Activated naive CD4-positive, alpha-beta T cell treated with anti-CD3 and anti-CD28 coated beads for 36 hours (primary cell): Measurements from ENCODE around the gene COX4I2. TPM values are rescaled to one million over a fixed set of nuclear protein-coding genes. Genes with fewer than 3 reads are reported as not detected.
A peak's percentile ranks its signal among the peaks of the same experiment; 100 is the strongest.

Experiments
- CTCF ChIA-PET: fragments of 350-600 bp; sonication (Branson Sonifier 250); formaldehyde crosslinking; loops from one replicate; lab custom pipeline; 2021; ENCODE audit warnings: antibody characterized with exemption; lab: Charles Lee
- DNase-seq: peaks from one replicate; pipeline ENCODE4 v3.0.0-alpha.2; 2020
- H3K27ac Mint-ChIP-seq: one replicate; pipeline ENCODE4 v1.8.0; 2021; ENCODE audit warnings: mild to moderate bottlenecking, mixed read lengths
- H3K27me3 Mint-ChIP-seq: one replicate; pipeline ENCODE4 v1.8.0; 2021; ENCODE audit warnings: low read depth, mixed read lengths
- H3K36me3 Mint-ChIP-seq: one replicate; pipeline ENCODE4 v1.8.0; 2021; ENCODE audit warnings: low read depth, mixed read lengths
- H3K4me1 Mint-ChIP-seq: one replicate; pipeline ENCODE4 v1.8.0; 2021; ENCODE audit warnings: low read depth, mixed read lengths
- H3K4me3 Mint-ChIP-seq: one replicate; pipeline ENCODE4 v1.8.0; 2021; ENCODE audit warnings: mild to moderate bottlenecking, moderate library complexity, mixed read lengths
- H3K9me3 Mint-ChIP-seq: one replicate; pipeline ENCODE4 v1.8.0; 2021; ENCODE audit warnings: mixed read lengths
- intact Hi-C: fragments of 100-400 bp; cut with micrococcal nuclease; formaldehyde crosslinking; loops from one replicate; pipeline ENCODE4 v1.15.1; 2023
- microRNA-seq: library from miRNA; unstranded; fragments of <30 nt; microRNA quantifications from one replicate; pipeline ENCODE4 v1.2.0, GENCODE V29; 2022; ENCODE audit warnings: borderline microRNAs expressed, borderline replicate concordance
- total RNA-seq, 2 experiments: library from RNA; stranded (reverse); gene quantifications; one replicate each; pipeline ENCODE4 v1.2.3, GENCODE V29; 2021

Gene COX4I2
- total RNA-seq, 2 experiments from 2014 or later: not detected

DNA sequence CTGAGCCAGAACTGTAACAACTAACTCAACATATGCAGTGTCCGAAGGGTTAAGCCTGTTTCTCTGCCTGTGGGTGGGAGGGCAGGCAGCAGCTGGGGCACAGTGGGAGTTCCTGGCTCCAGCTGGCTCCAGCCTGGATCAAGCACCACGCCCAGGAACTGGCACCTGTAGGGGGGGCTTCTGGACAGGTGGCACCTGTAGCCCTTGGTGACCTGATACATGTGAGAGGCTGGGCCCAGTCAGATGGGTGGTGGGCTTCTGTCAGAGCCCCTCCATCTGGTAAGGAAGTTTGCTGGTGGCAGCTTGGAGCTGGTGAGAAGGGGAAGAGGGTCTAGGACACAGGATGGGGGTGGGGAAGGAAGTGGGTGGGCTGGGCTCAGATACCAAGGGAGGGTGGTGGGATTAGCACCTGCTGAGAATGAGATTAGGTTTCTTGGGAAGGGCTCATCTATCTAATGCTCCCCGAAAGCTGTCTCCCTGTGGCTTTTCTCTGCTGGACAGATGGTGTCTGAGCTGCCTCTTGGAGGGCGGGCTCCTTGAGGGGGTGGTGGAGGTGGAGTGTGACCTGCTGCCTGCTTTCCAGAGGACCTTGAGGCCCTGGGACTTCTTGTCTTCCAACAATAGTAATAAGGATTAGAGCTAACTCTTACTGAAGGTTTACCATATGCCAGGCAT lies 56.4 kb downstream of the COX4I2 start:
- H3K4me3 Mint-ChIP-seq: no peak overlapping the region
- no peak for DNase-seq
- peak overlapping the region; percentile 64 for H3K27ac Mint-ChIP-seq
- no peaks in the 10 kb centered on the region for H3K27me3 Mint-ChIP-seq
- intact Hi-C loops: no loop called here
- peaks cover 43% of the 10 kb centered on the region for H3K36me3 Mint-ChIP-seq
- CTCF ChIA-PET: interaction anchor here (0.6 to 3.6 kb wide), 4 partner anchors 14 to 35 kb away, joined by 3 to 24 read pairs (median 6); no protein-coding TSS in a partner anchor
- H3K4me1 Mint-ChIP-seq: peaks cover 63% of the 10 kb centered on the region
- H3K9me3 Mint-ChIP-seq: no peaks in the 10 kb centered on the region

Small RNAs within 50 kb of the gene (microRNA-seq; reads per million reads assigned to microRNA genes)
- not detected for gene MIR3193

Other genes with a start within 250 kb of the COX4I2 start
- not detected for gene DEFB119, start 247.3 kb upstream of the COX4I2 start, total RNA-seq
- gene DEFB121, start 231.7 kb upstream of the COX4I2 start, total RNA-seq: not detected
- gene DEFB123, start 197.3 kb upstream of the COX4I2 start, total RNA-seq: not detected
- not detected for gene DEFB124, start 162.8 kb upstream of the COX4I2 start, total RNA-seq
- not detected for gene REM1, start 162.6 kb upstream of the COX4I2 start, total RNA-seq
- 10 to 100 TPM; 67.3 to 69.4 TPM for gene HM13, start 123.5 kb upstream of the COX4I2 start, total RNA-seq
- gene ID1, start 32.6 kb upstream of the COX4I2 start, total RNA-seq: 1 to 10 TPM; 1.8 to 2.4 TPM
- gene BCL2L1, start 85.0 kb downstream of the COX4I2 start, total RNA-seq: 10 to 100 TPM; 87.9 to 89.2 TPM
- 100 to 1,000 TPM; 166 to 175 TPM for gene TPX2, start 101.4 kb downstream of the COX4I2 start, total RNA-seq
- under 1 TPM in 1 of 2 experiments, not detected in 1; 0.17 TPM for gene MYLK2, start 181.4 kb downstream of the COX4I2 start, total RNA-seq
- gene FOXS1, start 207.7 kb downstream of the COX4I2 start, total RNA-seq: not detected
- gene DUSP15, start 232.6 kb downstream of the COX4I2 start, total RNA-seq: not detected
- gene TTLL9, start 232.7 kb downstream of the COX4I2 start, total RNA-seq: not detected